ENCODE results near the gene RFC2.

Gene RFC2

DNA sequence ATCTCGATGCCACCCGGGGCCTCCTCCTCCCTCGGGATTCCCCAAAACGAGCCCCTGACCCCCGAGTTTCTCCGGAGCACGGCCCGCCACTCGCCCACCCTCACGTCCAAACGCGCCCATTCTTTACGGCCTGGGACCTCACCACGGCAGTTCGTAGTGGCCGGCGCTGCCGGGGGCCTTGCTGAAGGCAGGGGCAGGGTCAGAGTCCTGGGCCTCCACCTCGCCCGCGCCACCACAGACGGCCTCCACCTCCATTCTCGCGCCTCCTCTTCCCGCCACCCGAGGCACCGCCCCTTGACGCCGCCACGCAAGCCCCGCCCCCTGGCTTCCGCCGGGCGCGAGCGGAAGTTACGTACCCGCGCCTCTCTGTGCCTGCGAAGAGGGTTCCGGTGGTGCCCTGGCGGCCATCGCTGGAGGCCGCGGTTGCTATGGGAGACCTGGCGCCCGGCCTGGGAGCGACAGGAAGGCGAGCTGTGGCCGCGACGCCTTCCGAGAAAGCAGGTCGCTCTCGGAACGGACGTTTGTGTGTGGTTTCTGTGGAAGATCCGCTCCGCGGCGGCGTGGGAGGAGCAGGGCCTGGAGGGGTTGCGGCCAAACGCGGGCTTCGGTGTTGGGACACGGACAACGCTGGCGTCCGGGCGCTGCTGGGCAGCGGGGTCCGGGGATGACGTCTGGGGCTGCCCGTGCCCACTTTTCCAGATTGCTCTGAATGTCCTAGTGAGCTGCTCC, at the start of gene RFC2:
Gene RFC2, minus strand, starts transcription at position 271 of the 729 bp plus-strand sequence. Its CDS starts 16 bp downstream, at position 255.
- DNase-seq: peak; percentile 97

DNA sequence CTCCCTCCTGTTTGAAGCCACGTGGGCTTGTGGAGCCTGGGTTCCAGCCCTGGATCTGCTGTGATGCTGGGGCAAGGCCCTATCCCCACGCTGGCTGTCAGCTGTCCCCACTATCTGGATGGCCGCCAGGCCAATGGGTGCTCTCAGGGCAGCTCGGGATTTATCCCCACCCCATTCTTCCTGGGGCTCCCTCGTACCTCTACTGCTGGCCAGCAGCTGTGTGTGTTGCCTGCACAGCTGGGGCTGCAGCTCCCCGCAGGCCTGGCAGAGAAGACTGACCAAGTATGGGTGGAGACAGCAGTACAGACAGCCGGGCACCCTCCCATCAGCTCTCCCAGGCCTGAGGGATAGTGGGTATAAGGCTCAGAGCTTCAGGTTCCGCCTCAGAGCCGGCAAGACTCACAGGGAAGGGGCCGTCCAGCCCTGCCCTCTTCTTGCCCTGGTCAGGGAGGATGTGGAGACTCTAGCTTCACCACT, 48.6 kb upstream of the RFC2 start:
- DNase-seq: no peak

DNA sequence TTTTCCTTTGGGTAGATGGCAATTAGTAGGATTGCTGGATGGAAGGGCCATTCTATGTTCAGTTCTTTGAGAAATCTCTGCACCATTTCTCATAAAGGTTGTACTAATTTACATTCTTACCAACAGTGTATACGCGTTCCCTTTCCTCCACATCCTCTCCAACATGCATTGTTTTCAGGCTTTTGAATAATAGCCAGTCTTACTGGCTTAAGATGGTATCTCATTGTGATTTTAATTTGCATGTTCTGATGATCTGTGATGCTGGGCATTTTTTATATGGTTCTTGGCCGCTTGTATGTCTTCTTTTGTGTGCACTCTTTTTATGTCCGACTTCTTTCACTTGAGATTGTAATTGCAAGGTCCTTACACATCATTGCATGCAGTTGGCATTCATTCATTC, 46.7 kb upstream of the RFC2 start:
- DNase-seq: no peak

DNA sequence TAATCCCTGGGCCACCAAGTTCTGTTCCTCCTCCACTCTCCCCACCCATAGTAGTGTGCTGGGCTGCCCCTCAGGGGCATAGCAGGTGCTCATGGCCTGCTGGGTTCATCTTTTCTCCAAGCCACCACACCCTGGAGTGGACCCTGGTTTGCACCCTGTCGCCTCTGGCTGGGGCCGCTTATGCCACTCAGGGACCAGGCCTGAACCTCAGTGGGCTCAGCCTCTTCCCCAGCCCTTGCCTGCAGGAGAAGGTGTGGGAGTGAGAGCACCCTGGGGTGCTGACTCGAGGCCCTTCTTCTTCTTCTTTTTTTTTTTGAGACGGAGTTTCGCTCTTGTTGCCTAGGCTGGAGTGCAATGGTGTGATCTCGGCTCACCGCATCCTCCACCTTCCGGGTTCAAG, 45.2 kb upstream of the RFC2 start:
- no peak for DNase-seq

DNA sequence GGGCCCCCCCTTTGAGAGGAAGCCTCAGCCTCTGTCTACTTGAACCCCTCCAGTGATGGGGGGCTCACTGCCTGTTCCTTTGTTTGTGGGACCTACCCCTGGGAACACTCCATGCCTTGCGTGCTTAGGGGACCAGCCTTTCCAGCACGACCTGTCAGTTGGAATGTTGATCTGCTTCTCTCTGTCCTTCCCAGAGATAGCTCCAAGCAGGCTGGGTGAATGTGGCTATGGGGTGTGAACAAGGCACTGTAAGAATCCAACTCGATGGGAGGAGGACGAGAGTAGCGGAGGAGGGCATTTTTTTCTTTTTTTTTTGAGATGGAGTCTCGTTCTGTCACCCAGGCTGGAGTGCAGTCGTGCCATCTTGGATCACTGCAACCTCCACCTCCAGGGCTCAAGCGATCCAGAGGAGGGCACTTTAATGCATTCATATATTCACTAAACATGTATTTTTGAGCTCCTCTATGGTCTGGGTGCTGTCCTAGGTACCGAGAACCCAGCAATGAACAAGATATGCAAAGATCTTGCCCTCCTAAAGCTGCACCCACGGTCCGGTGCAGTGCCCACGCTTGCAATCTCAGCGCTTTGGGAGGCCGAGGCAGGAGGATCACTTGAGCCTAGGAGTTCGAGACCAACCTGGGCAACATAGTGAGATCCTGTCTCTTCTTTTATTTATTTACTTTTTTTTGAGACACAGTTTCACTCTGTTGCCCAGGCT, 43.5 kb upstream of the RFC2 start:
- DNase-seq: no peak

DNA sequence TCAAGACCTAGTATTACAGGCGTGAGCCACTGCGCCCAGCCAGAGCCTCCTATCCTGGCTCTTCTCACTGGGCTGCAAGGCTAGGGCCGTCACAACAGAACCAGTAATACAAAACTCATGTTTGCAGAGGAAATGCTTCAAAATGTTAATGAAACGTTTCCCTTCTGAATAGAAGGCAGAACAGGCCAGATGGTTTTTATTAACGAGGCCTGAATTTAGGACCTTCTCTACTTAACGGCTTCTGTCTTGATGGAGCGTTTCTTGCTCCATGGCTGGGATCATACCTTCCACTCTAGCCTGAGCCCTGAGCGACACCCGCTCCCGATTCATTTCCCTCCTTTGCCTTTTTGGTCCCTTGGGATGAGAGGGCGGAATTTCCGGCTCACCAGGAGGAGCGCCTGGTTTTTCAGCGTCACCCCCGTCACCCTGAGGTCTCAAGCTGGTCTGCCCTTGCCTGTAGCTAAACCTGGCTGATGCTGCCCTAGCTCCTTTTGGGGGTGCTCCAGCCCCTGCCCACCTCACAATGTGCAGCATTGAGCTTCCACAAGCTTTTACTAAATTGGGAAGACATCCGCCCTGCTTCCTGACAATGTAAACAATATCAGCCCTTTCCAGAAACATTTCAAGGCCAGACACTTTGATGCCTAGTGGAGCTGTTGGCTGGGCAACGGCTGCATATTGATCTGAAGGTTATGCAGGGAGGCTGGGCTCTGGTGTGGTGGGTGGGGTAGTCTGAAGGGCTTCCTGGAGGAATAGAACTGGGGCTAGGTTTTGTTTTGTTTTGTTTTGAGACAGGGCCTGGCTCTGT, 40.2 kb upstream of the RFC2 start:
- DNase-seq: no peak

DNA sequence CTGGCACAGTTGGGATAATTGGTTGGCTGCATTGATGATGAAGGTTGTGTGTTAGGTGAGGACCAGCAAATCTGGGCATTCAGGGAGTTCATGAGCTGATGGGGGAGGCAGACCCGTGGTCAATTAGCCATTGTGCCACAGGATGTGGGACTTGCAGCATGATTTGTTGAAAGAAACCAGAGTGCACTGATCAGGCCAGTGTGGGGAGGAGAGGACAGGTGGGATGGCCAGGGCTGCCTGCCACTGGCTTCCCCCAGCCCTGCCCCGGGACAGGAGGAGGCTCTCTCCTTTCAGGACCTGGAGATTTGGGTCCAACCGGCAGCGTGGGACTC, 39.3 kb upstream of the RFC2 start:
- no peak for DNase-seq

DNA sequence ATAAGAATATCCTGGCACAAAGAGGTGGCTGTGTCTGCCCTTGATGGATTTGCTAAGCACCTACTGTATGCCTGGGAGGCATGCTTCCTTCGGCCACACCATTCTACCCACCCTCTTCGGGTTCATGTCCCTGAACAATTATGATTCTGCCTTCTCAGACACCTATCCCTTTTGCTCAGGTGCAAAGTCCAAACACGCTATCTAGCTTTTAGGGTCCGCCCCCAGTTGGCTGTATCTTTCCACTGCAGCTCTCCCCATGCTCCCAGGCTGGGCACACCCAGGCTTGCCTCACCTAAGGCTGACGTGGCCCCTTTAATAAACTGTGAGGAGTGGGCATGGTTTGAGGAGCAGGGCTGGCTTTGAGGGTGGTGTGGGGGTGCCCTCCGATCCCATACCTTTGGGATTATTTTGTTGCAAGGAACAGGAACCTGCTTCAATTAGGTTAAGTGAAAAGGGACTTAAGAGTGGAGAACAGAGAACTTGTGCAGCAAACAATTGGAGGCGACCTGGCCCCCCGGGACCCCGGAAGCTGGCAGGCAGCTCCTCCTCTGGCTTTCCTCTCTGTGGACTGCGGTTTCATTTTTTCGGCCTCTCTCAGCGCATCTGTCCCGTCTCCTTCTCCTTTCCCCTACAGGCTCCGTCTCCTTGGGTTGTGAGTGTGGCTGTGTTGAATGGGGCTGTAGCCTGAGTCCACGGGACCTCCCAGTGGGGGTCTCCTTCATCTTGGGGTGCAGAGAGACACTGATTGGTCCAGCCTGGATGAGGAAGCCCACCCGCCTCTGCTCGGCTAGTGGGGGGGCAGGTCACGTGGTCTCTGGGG, 38.8 kb upstream of the RFC2 start:
- no peak for DNase-seq

DNA sequence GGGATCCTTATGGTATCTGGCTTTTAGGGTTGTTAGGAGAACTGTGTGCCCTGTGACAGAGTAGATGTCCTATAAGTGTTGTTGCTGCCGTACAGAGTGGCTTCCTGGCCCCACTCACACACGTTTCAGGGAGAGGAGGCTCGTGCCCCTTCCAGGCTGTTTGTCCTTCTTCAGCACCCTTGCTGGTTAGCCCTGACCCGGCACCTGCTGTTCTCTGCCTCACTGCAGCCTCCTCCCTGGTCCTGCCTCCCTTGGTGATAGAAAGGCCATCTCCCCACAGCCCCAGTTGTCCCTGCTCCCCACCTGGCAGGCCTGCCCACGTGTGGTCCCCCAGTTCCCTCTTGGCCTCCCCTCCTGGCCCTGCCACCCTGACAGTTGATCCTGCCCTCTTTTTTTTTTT, 37.3 kb upstream of the RFC2 start:
- DNase-seq: no peak

DNA sequence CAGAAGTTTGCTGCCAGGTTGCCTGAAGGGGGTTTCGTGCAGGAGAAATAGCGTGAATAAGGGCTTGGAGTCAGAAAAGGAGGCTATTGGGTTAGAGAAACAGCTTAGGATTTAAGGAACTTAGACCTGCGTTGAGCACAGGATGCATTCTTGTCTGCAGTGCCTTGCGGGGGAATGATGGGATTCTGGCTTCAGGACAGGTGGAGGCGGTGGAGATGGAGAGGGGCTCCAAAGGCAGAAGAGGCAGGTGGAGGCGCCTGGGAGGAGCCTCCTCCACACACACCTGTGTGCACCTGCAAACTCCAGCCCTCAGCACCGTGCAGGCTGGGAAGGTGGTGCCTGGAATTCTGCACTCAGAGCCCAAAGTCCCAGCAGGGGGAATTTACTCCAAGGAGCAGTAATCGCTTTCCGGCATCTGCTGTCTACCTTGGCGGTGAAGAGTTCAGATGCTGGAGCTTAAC, 36.8 kb upstream of the RFC2 start:
- DNase-seq: no peak

DNA sequence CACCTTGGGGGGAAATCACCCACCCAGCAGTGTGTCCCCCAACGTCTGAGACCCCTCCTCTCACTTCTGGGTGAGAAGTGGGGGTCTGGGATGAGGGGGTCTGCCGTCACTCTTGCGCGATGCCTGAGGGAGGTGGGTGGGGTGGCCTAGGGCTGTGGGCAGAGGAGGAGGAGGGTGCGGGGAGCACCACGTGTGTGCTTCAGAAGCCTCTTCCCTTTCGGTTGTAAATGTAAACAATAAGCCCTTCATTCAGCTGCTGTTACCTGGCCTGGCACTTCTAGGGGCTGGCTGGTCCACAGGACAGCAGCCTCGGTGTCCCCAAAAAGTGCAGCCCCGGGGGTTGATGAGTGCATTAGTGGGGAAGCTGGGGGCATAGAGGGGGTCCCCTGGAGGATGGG, 36.4 kb upstream of the RFC2 start:
- no peak for DNase-seq

DNA sequence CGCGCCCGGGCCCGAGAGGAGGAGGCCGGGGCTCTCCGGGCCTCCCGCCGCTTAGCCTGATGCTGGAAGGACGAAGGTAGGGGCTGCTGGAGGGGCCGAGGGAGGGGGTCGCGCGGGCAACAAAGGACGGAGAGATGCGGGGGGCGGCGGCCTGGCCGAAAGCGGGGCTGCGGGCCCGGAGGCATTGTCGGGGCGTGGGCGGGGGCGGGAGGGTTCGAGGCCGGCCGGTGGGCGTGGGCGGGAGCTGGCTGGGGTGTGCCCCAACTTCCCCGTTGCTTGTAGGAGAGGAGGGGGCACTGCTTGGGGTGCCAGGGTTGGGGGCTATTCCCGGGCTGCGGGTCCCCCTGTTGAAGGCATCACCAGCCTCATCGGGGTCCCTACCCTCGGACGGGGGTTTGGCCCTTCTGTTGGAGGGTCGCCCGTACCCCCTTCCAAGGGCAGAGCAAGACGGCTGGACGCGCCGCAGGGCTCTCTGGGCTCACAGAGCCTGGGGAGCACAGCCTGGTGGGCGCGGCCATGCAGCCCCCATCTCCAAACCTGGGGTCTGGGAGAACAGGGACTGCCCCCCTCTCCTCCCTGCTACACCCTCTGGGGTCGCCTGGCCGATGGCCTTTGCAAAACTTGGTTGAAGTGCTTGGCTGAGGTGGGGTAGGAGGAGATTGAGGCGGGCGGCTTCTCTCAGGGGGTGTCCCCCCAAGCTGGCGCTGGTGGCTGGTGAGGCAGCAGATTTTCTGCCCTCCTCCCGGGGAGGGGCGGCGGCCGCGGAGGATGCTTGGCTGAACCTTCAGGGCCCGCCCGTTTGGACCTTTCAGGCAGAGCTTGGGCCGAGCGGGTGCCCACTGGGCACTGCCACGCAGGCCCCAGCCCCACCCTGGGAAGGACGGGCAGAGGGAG, 35.7 kb upstream of the RFC2 start:
- peak; percentile 32 for DNase-seq

DNA sequence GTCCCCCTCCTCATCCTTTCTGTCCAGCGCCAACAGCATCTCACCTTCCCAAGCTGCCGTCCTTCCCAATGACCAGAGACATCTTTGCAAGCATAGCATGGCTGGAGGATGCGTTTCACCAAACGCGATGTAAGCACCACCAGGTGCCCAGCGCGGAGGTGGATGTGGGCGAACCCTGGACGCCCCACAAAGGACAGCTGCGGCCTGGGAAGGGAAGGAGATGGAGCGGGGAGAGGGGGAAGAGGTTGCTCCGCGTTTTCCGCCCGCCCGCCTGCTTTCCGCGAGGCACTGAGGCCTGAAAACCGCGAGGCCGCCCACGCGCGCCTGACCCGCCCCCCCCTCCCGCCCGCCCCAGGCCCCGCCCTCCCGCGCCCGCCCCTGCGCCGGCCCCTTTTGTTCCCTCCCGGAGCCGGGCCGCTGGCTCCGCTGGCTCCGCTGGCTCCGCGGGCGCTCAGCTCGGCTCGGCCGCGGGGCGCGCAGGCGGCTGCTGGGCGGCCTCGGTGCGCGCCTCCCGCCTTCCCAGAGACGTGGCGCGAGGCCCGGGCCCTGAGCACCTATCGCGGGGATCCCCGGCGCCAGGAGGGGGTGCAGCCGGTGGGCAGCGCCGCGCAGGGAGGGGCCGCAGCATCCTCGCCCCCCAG, 34.9 kb upstream of the RFC2 start, which contains the start of gene CLIP2:
Gene CLIP2, plus strand, starts transcription at position 390 of the 641 bp plus-strand sequence. CDS start 28,140 bp downstream, outside the sequence.
- DNase-seq: peak; percentile 81

DNA sequence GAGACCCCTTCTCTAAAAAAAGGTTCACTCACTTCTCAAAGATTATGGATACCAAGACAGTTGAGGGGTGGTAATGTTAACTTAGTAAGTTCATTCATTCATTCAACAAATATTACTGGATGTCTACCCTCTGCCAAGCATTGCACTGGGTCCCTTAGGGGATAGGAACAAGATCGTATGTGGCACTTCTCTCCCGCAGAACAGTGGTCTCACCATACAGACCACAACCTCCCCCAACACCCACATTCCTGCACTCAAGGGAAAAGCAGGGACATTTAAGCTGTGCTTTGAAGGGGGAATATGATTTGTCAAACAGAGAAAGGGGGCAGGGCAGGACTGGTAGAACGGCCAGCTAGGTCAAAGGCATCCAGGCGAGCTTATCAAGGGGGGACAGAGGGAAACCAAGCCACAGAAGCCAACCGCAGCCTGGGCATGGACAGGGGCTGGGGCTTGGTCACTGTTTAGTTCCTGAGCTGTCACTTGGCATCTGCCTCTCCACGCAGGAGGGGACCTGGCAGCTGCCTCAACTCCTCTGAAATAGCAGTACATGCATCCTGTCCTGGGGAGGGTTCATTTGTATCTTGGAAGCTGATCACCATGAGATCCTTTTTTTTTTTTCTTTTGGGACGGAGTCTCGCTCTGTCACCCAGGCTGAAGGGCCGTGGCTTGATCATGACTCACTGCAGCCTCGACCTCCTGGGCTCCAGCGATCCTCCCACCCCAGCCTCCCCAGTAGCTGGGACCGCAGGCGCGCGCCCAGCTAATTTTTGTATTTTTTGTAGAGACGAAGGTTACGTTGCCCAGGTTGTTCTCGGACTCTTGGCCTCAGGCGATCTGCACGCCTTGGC, 34.1 kb upstream of the RFC2 start:
- DNase-seq: no peak

DNA sequence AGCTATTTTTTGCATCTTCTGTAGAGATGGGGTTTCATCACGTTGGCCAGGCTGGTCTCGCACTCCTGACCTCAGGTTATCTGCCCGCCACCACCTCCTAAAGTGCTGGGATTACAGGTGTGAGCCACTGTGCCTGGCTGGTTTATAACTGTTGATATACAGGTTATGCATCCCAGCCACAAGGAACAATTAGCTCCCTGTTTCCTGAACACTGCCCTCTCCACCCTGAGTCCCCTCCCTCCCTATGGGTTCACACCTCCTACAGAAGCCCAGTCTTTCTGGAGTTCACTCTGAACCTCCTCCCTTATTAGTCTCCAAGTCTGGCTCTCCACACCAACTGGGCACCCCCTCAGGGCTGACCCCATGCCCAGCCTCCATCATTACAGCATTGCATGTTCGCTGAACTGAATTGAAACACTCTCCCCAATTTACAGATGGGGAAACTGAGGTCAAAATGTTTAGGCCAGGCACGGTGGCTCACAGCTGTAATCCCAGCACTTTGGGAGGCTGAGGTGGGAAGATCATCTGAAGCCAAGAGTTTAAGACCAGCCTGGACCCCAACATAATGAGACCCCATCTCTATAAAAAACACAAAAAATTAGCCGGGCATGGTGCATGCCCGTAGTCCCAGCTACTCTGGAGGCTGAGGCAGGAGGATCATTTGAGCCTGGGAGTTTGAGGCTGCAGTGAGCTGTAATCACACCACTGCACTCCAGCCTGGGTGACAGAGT, 33.3 kb upstream of the RFC2 start:
- no peak for DNase-seq

DNA sequence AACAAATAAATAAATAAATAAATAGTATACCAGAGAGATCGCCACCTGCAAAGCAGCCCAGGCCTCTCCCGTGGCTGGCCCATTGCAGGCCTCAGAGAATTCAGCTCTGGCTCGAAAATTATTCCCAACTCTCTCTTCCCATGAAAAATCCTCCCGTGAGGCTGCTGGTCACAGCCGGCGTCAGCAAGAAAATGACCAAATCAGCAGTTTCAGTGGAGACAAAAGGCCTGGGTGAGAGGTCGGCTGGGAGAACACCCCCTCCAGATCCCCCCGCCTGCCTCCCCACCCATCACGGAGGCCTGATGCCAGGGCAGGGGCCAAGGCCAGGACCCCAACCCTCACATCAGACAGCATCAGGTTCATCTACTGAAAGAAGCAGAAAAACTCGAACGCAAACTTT, 31.9 kb upstream of the RFC2 start:
- DNase-seq: no peak

DNA sequence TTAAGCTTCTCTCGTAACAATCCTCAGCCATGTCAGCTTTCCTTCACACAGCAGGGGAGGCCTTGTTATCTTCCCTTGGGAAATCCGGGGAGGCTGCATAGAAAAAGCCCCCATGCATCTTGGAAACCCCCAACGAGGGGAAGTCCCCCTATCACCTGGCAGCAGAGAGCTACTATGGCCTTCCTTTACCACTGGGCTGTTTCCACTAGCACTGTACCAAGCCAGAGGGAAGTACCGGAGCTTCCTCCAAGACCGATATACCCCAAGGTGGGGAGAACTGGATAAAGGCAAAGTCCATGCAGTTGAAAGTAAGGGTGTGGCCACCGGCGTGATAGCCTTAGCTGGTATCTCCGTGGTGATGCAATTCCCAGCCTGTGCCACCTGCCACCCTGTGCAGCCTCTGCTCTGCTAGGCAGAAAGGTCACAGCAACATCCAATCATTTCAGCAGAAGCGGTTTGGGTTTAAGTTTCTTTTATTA, 30.6 kb upstream of the RFC2 start:
- DNase-seq: no peak

DNA sequence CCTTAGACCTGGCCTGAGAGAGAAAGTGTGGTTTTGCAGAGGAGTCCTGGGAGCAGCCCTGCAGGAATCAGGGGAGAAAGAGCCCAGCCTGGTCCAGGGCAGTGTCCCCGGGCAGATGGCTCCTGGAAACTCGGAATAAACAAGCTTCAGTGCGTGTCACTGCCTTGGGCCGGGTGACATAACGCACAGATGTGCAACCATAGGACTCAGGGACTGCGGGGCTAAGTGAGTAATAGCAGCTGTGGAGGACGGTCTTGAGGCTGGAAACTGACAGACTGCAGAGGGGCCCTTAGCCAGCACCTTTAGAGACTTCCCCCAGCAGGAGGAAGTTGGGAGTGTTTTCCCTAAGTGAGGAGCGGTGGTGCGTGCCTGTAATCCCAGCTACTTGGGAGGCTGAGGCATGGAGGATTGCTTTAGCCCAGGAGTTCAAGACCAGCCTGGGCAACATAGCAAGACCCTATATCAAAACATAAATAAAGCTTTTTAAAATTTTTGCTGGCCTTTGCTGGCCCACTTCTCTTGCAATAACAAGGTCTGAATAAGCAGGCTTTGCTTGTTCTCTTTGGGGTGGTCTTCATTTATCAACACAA, 29.8 kb upstream of the RFC2 start:
- no peak for DNase-seq

Data from stimulated activated CD4-positive, alpha-beta T cell treated with anti-CD3 and anti-CD28 coated beads, Interleukin-4, amount 100 ng/mL, for 1 hour (primary cell).